GM12874 (cell line): ENCODE measurements around the gene SPAG5.

Source experiments
- TF ChIP-seq, protein P1 (sequence below): IDR thresholded peaks from 2 replicates; pipeline ENCODE4 v1.5.1; 2011; ENCODE audit warnings: low read depth, mild to moderate bottlenecking, control low read depth, low read length, moderate library complexity; ENCODE audit not compliant: insufficient read depth

The SPAG5 gene

DNA sequence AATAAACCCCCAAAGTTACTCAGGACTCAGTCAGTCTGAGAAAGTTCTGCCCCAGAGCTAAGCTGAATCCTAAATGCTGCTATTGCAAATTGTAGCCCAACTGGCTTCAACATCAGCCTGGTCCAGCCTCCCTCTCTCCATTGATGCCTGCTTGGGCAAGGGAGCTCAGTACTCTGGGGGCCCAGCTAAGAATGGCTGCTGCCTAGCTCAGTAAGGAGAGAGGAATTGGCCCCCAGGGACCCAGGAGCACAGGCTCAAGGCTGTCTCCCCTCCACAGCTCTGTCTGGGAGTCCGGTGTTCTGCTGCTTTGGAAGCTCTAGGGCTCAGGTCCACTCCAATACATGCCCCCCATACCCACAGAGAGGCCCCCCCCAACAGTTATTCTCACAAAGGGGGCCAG is 48.0 kb downstream of the SPAG5 start:
- TF ChIP-seq, protein P1, sequence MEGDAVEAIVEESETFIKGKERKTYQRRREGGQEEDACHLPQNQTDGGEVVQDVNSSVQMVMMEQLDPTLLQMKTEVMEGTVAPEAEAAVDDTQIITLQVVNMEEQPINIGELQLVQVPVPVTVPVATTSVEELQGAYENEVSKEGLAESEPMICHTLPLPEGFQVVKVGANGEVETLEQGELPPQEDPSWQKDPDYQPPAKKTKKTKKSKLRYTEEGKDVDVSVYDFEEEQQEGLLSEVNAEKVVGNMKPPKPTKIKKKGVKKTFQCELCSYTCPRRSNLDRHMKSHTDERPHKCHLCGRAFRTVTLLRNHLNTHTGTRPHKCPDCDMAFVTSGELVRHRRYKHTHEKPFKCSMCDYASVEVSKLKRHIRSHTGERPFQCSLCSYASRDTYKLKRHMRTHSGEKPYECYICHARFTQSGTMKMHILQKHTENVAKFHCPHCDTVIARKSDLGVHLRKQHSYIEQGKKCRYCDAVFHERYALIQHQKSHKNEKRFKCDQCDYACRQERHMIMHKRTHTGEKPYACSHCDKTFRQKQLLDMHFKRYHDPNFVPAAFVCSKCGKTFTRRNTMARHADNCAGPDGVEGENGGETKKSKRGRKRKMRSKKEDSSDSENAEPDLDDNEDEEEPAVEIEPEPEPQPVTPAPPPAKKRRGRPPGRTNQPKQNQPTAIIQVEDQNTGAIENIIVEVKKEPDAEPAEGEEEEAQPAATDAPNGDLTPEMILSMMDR = no peak

DNA sequence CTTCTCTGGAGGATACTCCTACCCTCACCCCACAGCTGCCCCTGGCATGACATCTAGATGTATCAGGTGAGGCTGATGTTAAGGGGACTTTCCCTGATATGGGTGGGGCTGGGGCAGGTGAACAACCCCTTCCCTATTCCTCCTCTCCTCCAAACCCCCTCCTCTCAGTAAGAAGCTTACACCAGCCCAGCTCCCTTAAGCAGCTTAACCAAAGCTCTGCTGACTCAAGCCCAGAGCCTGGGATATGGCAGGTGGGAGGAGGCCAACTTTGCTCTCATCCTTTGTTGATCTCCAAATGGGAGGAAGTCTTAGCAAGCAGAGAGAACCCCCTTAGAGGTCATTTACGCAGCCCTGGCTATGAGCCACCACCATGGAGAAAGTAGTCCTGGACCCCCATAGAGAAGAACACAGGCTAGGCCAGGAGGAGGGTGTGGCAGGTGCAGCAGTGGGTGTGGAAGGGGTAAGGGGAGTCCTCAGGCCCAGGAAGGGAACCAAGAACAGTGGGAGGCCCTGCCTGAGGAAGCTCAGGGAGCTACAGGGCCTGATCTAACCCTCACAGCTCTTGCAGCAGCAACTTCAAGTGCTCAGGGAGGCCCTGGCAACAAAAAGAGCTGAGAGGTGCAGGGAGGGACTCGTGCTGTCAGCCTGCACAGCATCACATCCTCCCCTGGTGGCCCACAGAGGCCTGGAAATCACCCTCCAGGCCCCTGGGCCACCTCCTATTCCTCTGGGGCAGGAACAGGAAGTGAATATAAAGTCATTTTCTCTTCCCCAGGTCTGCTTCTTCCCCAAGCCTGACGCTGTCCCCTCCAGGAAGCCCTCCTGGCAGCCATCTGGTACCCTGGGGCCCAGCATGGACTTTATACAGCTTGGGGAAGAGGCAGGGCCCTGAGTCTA is 49.3 kb downstream of the SPAG5 start:
- TF ChIP-seq, protein P1 = peak; percentile 32; the same call in 1 of the 2 replicates

DNA sequence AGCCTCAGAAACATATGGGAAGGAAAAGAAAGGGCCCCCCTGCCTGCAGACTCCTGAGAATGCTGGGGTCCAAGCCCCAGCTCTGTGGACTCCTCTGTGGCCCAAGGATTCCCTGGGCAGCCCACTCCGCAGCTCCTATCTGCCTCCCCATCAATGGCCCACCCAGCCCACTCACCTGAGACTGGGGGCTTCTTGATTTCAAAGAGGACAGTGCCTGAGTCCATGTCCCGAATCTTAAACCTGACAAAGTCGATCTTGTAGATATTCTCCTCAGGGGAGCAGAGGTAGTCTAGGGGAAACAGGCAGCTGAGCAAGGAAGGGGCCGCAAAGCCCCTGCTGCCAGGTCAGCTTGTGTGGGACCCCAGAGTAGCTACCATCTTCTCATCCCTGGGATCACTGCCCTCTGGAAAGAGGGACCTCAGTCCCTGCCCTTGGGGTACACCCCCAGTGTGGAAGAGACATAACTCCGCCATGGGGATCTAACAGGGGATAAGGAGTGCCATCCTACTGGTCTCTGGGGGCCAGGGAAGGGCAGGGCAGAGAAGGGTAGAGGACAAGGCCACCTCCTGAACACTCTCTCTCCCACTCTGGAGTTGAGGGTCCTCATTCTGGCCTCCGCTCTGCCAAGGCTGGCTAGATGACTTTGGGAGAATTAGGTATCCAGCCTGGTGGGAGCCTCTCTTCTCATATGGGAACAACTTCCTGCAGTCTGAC is 50.3 kb downstream of the SPAG5 start:
- TF ChIP-seq, protein P1 = no peak

DNA sequence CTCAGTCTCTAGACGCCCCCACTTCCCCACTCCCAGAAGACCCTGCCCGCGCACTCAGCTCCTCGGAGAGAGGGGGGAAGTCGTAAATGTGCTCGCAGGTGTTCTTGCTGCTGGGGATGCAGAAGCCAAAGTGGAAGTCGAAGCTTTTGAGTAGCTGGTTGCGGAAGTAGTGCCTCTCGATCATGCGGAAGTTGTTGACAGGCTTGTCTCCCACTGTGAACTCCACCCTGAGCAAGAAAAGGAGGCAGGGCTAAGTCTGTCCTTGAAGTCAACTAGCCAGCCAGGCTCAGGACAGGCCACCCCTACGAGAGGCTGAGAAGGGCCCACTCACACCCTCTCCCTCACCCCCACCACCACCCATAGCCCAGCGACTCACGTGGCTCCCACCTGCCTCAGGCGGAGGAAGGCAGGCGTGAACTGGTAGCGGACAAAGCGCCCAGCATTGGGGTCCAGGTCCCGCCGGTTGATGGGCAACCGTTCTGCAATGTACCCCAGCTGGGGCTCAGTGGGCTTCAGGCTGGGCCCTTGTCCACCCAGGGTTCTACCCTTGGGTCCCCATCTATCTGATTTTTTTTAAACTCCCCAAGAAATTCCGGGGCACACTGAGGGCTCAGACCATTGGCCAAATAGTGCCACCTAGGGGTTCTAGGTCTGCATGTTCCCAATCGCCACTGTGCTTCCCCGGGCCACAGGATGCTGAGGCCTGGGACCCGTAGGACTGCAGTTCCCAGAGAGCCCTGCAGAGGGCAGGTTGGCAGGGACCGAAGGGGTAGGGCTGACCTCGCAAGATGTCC is 51.0 kb downstream of the SPAG5 start:
- TF ChIP-seq, protein P1 = peak; percentile 95

DNA sequence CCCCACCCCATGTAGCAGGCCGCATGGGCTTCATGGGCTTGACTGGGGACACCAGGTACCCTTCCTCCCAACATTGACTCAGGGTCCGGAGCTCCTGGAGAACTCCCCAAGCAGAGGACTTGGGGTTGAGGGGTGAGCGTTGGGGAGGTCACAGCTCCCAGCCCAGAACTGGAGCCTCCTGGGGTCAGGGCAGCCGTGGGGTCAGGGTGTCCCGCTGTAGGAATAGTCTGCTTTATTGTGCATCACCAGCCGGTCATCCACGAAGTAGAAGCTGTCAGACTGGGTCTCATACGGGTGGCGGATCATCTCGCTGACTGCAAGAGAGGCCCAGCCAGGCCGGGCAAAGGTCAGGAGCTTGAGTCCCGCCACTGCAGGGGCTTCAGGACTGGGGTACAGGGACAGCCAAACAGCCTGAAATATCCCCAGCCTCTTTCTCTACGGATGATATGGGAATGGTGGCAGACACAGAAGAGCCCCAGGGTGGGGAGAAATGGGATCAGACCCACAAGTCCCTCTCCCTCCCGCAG is 51.7 kb downstream of the SPAG5 start:
- TF ChIP-seq, protein P1 = no peak

DNA sequence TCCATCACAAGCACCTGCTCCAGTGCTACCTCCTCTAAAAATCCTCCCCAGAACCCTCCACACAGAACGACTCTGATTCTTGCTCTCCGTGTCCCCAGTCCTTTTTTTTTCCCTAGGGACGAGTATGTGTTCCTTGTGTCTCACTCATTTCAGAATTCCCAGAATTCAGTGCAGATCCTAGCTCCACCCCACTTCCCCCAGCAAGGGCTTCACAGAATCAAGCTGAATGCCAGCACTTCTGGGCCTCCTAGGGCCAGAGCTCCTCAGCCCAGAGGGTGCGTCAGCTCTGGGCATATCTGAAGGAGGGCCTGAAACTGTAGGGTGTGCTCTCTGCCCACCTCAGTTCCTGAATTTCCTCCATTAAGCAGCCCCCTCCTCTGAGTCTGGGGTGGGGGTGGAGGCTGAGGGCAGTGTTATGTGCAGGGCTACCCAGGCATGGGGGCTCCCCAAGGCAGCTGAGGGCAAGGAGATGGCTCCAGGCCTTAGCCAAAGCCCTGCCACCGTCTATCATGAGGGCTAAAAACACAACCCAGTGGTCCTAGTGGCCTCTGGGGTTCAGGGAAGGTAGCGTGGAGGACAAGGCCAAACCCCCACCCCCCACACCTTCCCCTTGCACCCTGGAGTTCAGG is 52.9 kb downstream of the SPAG5 start:
- TF ChIP-seq, protein P1 = no peak
